T-helper 2 cell (primary cell): ENCODE data around the gene TRIM34.
"Not testable (repeated sequence)": the region's sequence is repeated elsewhere in the genome, so short reads cannot be mapped to it uniquely, and the experiment has no call there.

Experiments
- DNase-seq, 5 experiments: peaks; one replicate each; pipeline versions ENCODE4 v3.0.0 to v3.0.0-alpha.2; 2012 to 2022

The TRIM34 gene

GRCh38 chr11:5621580-5621979 lies 3.2 kb upstream of the TRIM34 start:
- no peak for DNase-seq

DNA sequence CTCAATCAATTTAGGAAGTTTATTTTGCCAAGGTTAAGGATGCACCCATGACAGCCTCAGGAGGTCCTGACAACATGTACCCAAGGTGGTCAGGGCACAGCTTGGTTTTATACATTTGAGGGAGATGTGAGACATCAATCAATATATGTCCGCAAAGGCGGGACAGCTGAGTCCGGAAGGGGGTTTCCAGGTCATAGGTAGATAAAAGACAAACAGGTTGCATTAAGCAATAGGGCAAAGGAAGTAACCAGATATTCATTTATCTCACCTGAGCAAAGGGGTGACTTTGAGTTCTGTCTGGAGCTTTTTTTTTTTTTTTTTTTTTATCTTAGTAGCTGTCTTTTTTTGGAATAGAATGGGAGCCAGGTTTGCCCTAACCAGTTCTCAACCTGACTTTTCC lies 2.0 kb upstream of the TRIM34 start:
- no peak for DNase-seq

DNA sequence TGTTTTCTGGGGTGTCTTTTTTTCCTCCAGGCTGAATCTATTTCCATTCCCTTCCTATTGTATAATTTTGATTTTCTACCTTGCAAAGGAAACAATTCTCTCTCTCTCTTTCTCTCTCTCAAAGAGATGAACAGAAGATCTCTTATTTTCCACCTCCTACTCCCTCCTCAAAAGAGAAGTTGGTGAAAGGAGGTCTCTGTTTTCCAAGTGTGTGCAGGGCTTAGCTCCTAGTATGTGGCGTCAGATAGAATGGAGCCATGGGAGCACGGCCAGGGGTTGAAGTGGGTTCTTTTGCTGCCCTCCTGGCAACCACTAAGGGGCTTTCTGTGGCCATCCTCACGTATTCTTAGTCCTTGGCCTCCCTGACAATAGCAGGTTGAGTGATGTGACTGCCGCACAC lies 480 bp downstream of the TRIM34 start:
- no peak for DNase-seq

- DNase-seq, result no peak
Measured at GRCh38 chr11:5626196-5626595, 1.4 kb downstream of the TRIM34 start.

DNA sequence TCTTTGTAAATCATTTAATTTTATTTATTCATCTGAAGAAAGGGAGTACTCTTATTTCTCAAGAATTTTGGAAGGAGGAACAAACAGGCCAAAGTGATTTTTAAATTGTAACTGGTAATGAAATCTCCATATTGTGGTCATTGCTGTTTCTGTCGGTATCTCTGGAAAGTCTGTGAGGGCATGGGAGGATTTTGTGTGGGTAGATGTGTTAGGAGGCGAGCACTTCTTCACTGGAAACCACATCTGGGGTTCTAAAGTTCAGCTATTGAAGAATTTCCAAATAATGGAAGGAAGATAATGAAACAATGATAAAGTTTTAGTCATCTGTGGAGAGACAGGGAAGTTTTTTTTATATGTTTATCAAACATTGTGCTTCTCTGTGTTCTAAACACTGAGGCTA lies 6.6 kb downstream of the TRIM34 start:
- no peak for DNase-seq

GRCh38 chr11:5631969-5632635 lies 7.3 kb downstream of the TRIM34 start:
- DNase-seq, result no peak

GRCh38 chr11:5639953-5640352 lies 15.2 kb downstream of the TRIM34 start:
- DNase-seq, result no peak

DNA sequence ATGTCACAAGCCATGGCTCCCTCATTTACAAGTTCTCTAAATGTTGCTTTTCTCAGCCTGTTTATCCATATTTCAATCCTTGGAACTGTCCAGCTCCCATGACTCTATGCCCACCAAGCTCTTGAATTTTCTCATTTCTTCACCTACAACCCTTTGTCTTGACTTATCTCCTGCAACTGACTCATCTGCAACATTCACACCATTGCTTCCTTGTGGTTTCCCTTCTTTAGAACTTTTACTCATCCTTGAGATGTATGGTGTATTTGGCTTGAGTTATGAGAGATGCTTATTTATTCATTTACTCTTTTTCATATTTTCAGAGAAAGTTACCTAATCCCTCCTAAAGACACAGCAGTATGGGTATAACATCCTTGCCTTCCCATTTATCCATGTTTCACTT lies 18.8 kb downstream of the TRIM34 start:
- peak in 1 of 5 experiments; percentile 31 for DNase-seq

DNA sequence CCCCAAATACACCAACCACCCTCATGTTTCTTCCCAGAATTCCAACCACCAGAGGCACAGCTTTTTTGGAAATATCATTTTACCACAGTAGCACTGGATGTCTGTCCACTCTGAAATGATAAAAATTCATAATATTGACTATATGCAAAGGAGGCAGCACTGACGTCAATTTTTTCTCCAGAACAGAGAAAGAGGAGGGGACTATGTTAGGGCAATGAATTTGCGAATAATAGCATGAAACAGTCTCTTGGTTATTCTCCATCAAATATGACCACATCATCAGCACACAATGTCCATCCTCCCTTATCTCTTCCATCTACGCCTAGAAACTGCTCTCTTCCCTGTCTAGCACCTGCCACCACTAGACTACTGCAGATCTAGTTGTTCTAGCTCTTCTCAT lies 21.3 kb downstream of the TRIM34 start:
- no peak for DNase-seq

- no peak for DNase-seq
Measured at GRCh38 chr11:5655474-5655873, 30.7 kb downstream of the TRIM34 start.

DNA sequence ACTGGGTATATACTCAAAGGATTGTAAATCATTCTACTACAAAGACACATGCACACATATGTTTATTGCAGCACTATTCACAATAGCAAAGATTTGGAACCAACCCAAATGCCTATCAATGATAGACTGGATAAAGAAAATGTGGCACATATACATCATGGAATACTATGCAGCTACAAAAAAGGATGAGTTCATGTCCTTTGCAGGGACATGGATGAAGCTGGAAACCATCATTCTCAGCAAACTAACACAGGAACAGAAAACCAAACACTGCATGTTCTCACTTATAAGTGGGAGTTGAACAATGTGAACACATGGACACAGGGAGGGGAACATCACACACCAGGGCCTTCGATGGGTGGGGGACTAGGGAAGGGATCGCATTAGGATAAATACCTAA lies 32.2 kb downstream of the TRIM34 start:
- DNase-seq, result not testable (repeated sequence)

DNA sequence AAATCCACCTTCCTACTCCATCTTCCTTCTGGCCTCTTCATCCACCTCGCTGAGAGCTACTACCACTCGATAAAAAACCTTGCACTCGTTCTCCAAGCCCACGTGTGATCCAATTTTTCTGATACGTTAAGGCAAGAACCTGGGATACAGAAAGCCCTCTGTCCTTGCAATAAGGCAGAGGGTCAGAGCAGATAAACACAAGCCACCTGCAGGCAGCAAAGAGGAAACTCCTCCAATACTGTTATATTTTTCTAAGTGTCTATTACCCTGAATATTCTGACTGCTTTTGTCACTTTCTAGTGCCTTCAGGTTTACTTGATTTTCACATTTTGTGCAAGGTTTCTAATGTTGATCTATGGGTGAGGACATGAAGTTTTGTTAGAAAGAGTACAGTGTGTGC lies 33.5 kb downstream of the TRIM34 start:
- DNase-seq, result no peak

GRCh38 chr11:5663511-5663910 lies 38.7 kb downstream of the TRIM34 start:
- no peak for DNase-seq

DNA sequence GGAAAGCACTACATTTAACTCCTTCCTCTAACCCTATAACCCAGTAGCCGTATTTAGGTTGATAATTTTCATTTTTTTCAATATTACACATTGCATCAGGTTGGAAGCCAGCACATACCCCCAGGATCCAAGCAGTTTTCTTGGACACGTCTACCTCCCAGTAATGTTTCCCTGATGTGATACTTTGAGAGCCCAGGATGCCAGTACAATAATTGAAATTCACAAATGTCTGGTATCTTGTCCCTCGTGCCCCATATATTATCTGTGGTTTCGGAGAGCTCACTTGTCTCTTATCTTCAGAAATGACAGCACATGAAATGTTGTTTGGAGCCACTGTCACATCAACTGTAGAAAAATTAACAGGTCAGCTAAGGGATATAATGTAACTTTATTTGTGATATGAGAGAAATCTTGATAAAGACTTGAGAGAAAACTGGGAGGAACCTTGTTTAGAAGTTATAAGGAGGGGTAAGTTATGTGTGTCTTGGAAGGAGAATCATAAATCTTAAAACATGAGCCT lies 40.3 kb downstream of the TRIM34 start:
- DNase-seq, result no peak

- DNase-seq, result no peak
Measured at GRCh38 chr11:5665746-5666401, 41.1 kb downstream of the TRIM34 start.

- DNase-seq, result no peak
Measured at GRCh38 chr11:5666402-5666793, 41.6 kb downstream of the TRIM34 start.

DNA sequence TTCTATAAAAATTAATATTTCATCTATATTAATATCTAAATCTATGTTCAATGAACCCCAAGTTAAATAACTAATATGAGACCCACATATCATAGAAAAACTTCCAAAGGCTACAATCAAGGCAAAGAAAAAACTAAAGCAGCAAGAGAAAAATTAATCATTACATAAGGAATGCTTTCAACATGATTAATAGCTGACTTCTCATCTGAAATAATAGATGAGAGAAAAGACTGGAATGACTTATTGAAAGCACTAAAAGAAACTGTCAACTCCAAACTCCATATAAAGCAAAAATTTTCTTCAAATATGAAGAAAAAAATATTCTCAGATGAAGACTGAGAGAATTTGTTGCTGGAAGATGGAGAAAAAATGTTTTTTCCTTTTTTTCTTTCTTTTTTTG lies 47.0 kb downstream of the TRIM34 start:
- no peak for DNase-seq

GRCh38 chr11:5674391-5674790 lies 49.6 kb downstream of the TRIM34 start:
- DNase-seq, result no peak

DNA sequence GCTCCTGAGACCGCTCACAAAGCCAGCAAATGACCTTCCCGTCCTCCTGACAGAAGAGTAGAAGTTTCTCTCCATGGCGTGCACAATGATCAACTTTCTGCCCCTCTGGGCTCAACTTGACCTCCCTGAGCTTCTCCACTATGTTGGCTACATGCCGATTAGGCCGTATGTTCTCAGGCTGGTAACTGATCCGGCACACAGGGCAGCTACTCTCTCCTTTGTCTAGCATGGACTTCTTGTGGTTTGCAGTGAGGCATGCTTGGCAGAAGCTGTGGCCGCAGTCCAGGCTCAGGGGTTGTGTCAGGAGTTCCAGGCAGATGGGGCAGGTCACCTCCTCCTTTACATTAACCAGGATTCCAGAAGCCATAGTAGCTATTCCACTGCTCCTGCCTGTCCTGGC lies 55.0 kb downstream of the TRIM34 start:
- no peak for DNase-seq

- DNase-seq, result not testable (repeated sequence)
Measured at GRCh38 chr11:5682890-5683441, 58.2 kb downstream of the TRIM34 start.

DNA sequence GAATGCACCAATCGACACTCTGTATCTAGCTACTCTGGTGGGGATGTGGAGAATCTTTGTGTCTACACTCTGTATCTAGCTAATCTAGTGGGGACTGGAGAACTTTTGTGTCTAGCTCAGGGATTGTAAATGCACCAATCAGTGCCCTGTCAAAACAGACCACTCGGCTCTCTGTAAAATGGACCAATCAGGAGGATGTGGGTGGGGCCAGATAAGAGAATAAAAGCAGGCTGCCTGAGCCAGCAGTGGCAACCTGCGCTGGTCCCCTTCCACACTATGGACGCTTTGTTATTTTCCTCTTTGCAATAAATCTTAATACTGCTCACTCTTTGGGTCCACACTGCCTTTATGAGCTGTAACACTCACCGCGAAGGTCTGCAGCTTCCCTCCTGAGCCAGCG lies 58.8 kb downstream of the TRIM34 start:
- peak in 3 of 5 experiments; percentile 18 to 31 (median 22) for DNase-seq

DNA sequence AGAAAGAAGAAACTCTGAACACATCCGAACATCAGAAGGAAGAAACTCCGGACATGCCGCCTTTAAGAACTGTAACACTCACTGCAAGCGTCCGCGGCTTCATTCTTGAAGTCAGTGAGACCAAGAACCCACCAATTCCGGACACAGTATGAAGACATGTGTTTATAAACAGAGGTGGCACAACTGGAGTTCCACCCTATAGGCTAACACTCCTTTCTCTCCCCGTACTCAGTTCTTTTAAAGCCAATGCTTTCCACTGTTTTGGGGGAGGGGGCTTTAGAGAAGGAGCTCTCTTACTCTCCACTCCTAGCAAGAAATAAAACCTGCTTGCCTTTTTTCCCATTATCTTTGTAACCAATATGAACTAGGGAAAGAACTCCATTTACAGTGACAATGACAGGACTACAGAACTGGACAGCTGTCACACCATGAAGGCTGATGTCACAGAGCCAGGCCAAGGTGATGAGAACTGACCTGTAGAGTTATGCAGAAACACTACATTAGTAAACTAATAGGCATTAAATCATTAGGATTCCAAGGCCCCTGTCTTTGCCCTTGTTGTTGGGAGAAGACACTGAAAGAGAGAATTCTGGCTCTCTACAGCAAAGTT lies 59.3 kb downstream of the TRIM34 start:
- DNase-seq, result peak in 1 of 5 experiments; percentile 2

- DNase-seq, result peak; percentile 33 to 83 (median 65)
Measured at GRCh38 chr11:5684646-5685362, 60.0 kb downstream of the TRIM34 start, which contains the start of gene TRIM5. Gene TRIM5, minus strand, starts transcription at chr11:5685074. Its CDS starts 4,897 bp downstream, at chr11:5680177.
